ENCODE data around the gene TIAM1.
"Not testable (repeated sequence)": the region's sequence is repeated elsewhere in the genome, so short reads cannot be mapped to it uniquely, and the experiment has no call there.

Gene TIAM1

GRCh38 chr21:31232344-31232743 is 111.7 kb downstream of the TIAM1 start:
- Mint-ChIP-seq H3K9me3 (no peaks in the 10 kb centered on the region), H3K36me3 (ENCODE audit: low read depth) (peaks cover 94% of the 10 kb centered on the region), H3K27ac (no peak overlapping the region), H3K4me3 (no peak overlapping the region), H3K4me1 (ENCODE audit: low read depth) (peaks cover 22% of the 10 kb centered on the region), H3K27me3 (no peaks in the 10 kb centered on the region)
- intact Hi-C loops (cut with micrococcal nuclease): no loop called here

DNA sequence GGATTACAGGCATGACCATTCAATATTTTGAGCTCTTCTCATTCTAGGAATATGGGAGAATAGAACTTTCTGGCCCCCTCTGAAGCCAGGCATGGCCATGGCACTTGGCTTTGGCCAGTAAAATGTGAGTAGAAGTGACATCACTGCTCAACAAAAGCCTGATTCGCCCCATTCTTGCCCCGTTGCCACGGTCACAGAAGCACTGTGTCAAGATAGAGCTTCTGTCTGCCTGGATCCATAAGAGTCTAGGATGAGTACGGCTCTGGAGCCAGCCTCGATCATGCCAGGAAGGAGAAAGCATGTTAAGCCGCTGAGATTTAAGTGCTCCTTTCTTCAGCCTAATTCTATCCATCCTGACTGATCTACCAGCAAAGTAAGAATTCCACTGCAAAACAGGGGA is 113.1 kb downstream of the TIAM1 start:
- Mint-ChIP-seq H3K9me3 (no peaks in the 10 kb centered on the region), H3K27me3 (no peaks in the 10 kb centered on the region), H3K36me3 (ENCODE audit: low read depth) (peaks cover 90% of the 10 kb centered on the region), H3K4me1 (ENCODE audit: low read depth) (peaks cover 16% of the 10 kb centered on the region), H3K27ac (peak overlapping the region; percentile 55), H3K4me3 (no peak overlapping the region)
- intact Hi-C loops (cut with micrococcal nuclease): no loop called here

- H3K27me3 Mint-ChIP-seq; intact Hi-C loops (cut with micrococcal nuclease); H3K9me3 Mint-ChIP-seq; H3K27ac Mint-ChIP-seq; H3K4me3 Mint-ChIP-seq: not testable (repeated sequence)
- peaks cover 91% of the 10 kb centered on the region for H3K36me3 Mint-ChIP-seq (ENCODE audit: low read depth)
- H3K4me1 Mint-ChIP-seq (ENCODE audit: low read depth): peaks cover 15% of the 10 kb centered on the region
Observed at GRCh38 chr21:31228723-31229122, 115.3 kb downstream of the TIAM1 start.

- H3K27ac Mint-ChIP-seq: no peak overlapping the region
- no peaks in the 10 kb centered on the region for H3K27me3 Mint-ChIP-seq
- intact Hi-C loops (cut with micrococcal nuclease): no loop called here
- no peak overlapping the region for H3K4me3 Mint-ChIP-seq
- H3K9me3 Mint-ChIP-seq: no peaks in the 10 kb centered on the region
- H3K36me3 Mint-ChIP-seq (ENCODE audit: low read depth): peaks cover 86% of the 10 kb centered on the region
- peaks cover 38% of the 10 kb centered on the region for H3K4me1 Mint-ChIP-seq (ENCODE audit: low read depth)
Observed at GRCh38 chr21:31225713-31226112, 118.3 kb downstream of the TIAM1 start.

DNA sequence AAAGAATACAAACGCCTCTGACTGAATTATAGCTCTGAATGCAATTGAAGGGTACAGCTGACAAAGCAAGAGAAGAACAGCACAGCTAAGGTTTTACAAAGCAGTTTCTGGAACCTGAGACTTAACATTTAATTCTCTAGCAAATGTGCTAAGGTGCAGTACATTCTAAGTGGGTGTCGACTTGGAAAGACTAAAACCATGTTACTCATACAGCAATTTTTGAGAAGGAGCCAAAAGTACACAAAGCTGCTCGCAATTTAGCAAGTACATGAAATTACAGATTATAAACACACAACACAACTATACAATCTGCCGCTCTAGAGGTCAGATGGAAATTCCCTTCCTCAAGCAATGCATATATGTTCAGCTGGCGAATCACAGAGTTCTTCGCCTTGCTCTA is 121.9 kb downstream of the TIAM1 start:
- intact Hi-C loops (cut with micrococcal nuclease): no loop called here
- H3K27ac Mint-ChIP-seq: peak overlapping the region; percentile 93
- H3K9me3 Mint-ChIP-seq: no peaks in the 10 kb centered on the region
- H3K27me3 Mint-ChIP-seq: no peaks in the 10 kb centered on the region
- H3K4me3 Mint-ChIP-seq: no peak overlapping the region
- peaks cover 50% of the 10 kb centered on the region for H3K4me1 Mint-ChIP-seq (ENCODE audit: low read depth)
- H3K36me3 Mint-ChIP-seq (ENCODE audit: low read depth): peaks cover 73% of the 10 kb centered on the region

DNA sequence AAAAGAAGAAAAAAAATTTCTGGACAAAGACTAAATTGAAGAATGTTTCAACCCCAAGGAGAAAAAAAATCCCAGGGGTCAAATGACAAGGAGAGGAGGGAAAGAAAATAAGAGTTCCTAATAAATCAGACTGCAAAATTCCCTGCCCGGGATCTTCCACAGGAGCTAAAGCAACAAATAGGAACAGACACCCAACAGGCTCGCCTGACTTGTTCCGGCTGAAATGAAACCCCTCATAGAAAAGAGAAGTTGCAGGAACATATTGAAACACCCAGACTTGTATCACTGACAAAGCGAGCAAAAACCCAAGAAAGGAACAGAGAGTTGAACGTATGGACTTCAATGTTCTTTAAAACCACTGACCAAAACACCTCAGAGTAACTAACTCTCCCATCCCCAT is 123.0 kb downstream of the TIAM1 start:
- H3K4me1 Mint-ChIP-seq (ENCODE audit: low read depth): peaks cover 50% of the 10 kb centered on the region
- H3K36me3 Mint-ChIP-seq (ENCODE audit: low read depth): peaks cover 77% of the 10 kb centered on the region
- no peaks in the 10 kb centered on the region for H3K27me3 Mint-ChIP-seq
- intact Hi-C loops (cut with micrococcal nuclease): no loop called here
- H3K9me3 Mint-ChIP-seq: no peaks in the 10 kb centered on the region
- peak overlapping the region; percentile 28 for H3K4me3 Mint-ChIP-seq
- peak overlapping the region; percentile 93 for H3K27ac Mint-ChIP-seq

GRCh38 chr21:31220575-31220974 is 123.5 kb downstream of the TIAM1 start:
- H3K4me3 Mint-ChIP-seq: peak overlapping the region; percentile 20
- peak overlapping the region; percentile 93 for H3K27ac Mint-ChIP-seq
- H3K9me3 Mint-ChIP-seq: no peaks in the 10 kb centered on the region
- H3K36me3 Mint-ChIP-seq (ENCODE audit: low read depth): peaks cover 77% of the 10 kb centered on the region
- H3K27me3 Mint-ChIP-seq: no peaks in the 10 kb centered on the region
- intact Hi-C loops (cut with micrococcal nuclease): no loop called here
- peaks cover 50% of the 10 kb centered on the region for H3K4me1 Mint-ChIP-seq (ENCODE audit: low read depth)

- Mint-ChIP-seq H3K36me3 (ENCODE audit: low read depth) (peaks cover 77% of the 10 kb centered on the region), H3K27ac (peak overlapping the region; percentile 93)
Observed at GRCh38 chr21:31218830-31219608, 125.0 kb downstream of the TIAM1 start.

GRCh38 chr21:31216206-31216605 is 127.9 kb downstream of the TIAM1 start:
- peaks cover 77% of the 10 kb centered on the region for H3K36me3 Mint-ChIP-seq (ENCODE audit: low read depth)
- intact Hi-C loops (cut with micrococcal nuclease): no loop called here

More at GRCh38 chr21:31218830-31219608, 125.0 kb downstream of the TIAM1 start:
- Mint-ChIP-seq H3K4me1 (ENCODE audit: low read depth) (peaks cover 55% of the 10 kb centered on the region), H3K27me3 (no peaks in the 10 kb centered on the region), H3K4me3 (peak overlapping the region; percentile 69), H3K9me3 (no peaks in the 10 kb centered on the region)
- intact Hi-C loops (cut with micrococcal nuclease): loop anchor here (1.0 kb wide), 1 partner anchor 18 kb away; no protein-coding TSS in a partner anchor

GRCh38 chr21:31213787-31214186 is 130.3 kb downstream of the TIAM1 start:
- Mint-ChIP-seq H3K36me3 (ENCODE audit: low read depth) (peaks cover 91% of the 10 kb centered on the region), H3K27me3 (no peaks in the 10 kb centered on the region), H3K27ac (no peak overlapping the region), H3K4me3 (no peak overlapping the region), H3K9me3 (no peaks in the 10 kb centered on the region), H3K4me1 (ENCODE audit: low read depth) (peaks cover 19% of the 10 kb centered on the region)
- intact Hi-C loops (cut with micrococcal nuclease): no loop called here

More at GRCh38 chr21:31216206-31216605, 127.9 kb downstream of the TIAM1 start:
- peaks cover 39% of the 10 kb centered on the region for H3K4me1 Mint-ChIP-seq (ENCODE audit: low read depth)
- no peak overlapping the region for H3K27ac Mint-ChIP-seq
- no peaks in the 10 kb centered on the region for H3K27me3 Mint-ChIP-seq
- H3K9me3 Mint-ChIP-seq: no peaks in the 10 kb centered on the region
- no peak overlapping the region for H3K4me3 Mint-ChIP-seq

DNA sequence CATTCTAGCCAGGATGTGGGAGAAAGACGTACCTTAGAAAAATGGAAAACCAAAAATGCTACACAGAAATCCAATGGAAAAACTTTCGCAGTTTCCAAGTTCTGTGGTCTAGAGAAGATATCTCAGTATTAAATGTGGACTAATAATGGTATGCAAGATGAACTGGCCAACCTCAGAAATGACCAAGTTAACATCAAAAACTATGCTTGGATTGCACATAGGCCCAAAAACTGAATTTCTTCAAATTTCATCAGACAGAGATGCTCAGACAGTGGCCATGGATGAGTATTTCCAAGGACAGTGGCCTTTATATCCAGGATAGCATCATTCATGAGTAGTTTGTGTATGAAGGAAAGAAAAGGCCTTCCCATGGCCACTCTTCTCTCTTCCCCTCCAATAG is 132.2 kb downstream of the TIAM1 start:
- no peak overlapping the region for H3K27ac Mint-ChIP-seq
- no peaks in the 10 kb centered on the region for H3K9me3 Mint-ChIP-seq
- no peaks in the 10 kb centered on the region for H3K27me3 Mint-ChIP-seq
- no peak overlapping the region for H3K4me3 Mint-ChIP-seq
- intact Hi-C loops (cut with micrococcal nuclease): no loop called here
- peaks cover 100% of the 10 kb centered on the region for H3K36me3 Mint-ChIP-seq (ENCODE audit: low read depth)
- H3K4me1 Mint-ChIP-seq (ENCODE audit: low read depth): peaks cover 12% of the 10 kb centered on the region

GRCh38 chr21:31205412-31205811 is 138.6 kb downstream of the TIAM1 start:
- Mint-ChIP-seq H3K4me3 (no peak overlapping the region), H3K4me1 (ENCODE audit: low read depth) (peaks cover 39% of the 10 kb centered on the region), H3K27ac (peak overlapping the region; percentile 60), H3K36me3 (ENCODE audit: low read depth) (peaks cover 75% of the 10 kb centered on the region), H3K27me3 (no peaks in the 10 kb centered on the region), H3K9me3 (no peaks in the 10 kb centered on the region)
- intact Hi-C loops (cut with micrococcal nuclease): no loop called here

- Mint-ChIP-seq H3K4me1 (ENCODE audit: low read depth) (peaks cover 42% of the 10 kb centered on the region), H3K9me3 (no peaks in the 10 kb centered on the region), H3K36me3 (ENCODE audit: low read depth) (peaks cover 72% of the 10 kb centered on the region), H3K27me3 (no peaks in the 10 kb centered on the region), H3K27ac (no peak overlapping the region), H3K4me3 (no peak overlapping the region)
- intact Hi-C loops (cut with micrococcal nuclease): loop anchor here (5.0 kb wide), 1 partner anchor 132 kb away; no protein-coding TSS in a partner anchor
Observed at GRCh38 chr21:31204801-31205200, 139.3 kb downstream of the TIAM1 start.

DNA sequence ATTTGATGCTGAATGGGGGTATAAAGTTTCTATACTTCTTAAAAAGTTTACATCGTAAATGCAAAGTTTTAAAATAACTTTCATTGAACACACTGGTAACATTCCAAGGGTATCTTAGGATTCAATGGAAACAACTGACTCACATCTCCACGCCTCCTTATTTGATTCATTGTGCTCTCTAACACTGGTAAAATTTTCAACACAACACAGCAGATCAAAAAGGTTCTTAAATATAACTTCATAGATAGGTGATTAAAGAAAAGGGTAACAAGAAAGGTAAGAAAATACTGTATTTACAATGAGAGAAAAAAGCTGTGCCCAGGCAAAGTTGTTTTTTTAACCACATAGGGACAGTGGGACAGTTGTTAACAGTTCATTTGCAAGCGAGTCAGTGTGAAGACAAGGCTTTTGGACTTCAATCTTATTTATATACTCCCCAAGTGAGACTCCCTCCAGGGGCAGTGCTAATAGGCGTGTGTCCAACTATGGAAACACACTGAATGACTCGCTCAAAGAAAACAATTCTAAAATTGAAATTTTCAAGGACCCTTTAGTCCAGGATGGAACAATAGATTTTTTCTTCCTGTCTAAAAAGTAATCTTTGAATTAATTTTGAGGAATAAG is 140.5 kb downstream of the TIAM1 start:
- H3K27me3 Mint-ChIP-seq: no peaks in the 10 kb centered on the region
- no peak overlapping the region for H3K4me3 Mint-ChIP-seq
- peaks cover 69% of the 10 kb centered on the region for H3K36me3 Mint-ChIP-seq (ENCODE audit: low read depth)

More for the DNA sequence above, 140.5 kb downstream of the TIAM1 start:
- no peaks in the 10 kb centered on the region for H3K9me3 Mint-ChIP-seq
- peak overlapping the region; percentile 87 for H3K27ac Mint-ChIP-seq
- intact Hi-C loops (cut with micrococcal nuclease): loop anchor here (5.0 kb wide), 1 partner anchor 134 kb away; no protein-coding TSS in a partner anchor
- H3K4me1 Mint-ChIP-seq (ENCODE audit: low read depth): peaks cover 53% of the 10 kb centered on the region
